Femur (tissue), 1 donor: ENCODE results near the gene PROKR1.

ENCODE experiments used
- DNase-seq: peaks from one replicate; pipeline ENCODE4 v3.0.0-alpha.2; 2017

The PROKR1 gene

GRCh38 chr2:68706637-68707036 lies 63.3 kb downstream of the PROKR1 start:
- DNase-seq: no peak
